Sigmoid colon (tissue), 7 donors: ENCODE measurements around the gene CAMK2N1. TPM values are rescaled to one million over a fixed set of nuclear protein-coding genes. Genes with fewer than 3 reads are reported as not detected.

ENCODE experiments used
- DNase-seq: peaks from one replicate; pipeline ENCODE4 v3.0.0-alpha.2; 2019
- H3K27ac ChIP-seq, 4 donors: fragments of 200-600 bp; sonication (generic); one replicate each; pipeline ENCODE4 v1.5.1; 2016 to 2019; ENCODE audit warnings: mild to moderate bottlenecking in 1 of 4
- H3K27me3 ChIP-seq, 3 donors: fragments of 200-600 bp; sonication (generic); one replicate each; pipeline ENCODE4 v1.5.1; 2019; ENCODE audit warnings: mild to moderate bottlenecking in 1 of 3
- H3K36me3 ChIP-seq, 4 donors: fragments of 200-600 bp; sonication (generic); one replicate each; pipeline ENCODE4 v1.5.1; 2016 to 2019
- H3K4me1 ChIP-seq, 4 donors: fragments of 200-600 bp; sonication (generic); one replicate each; pipeline ENCODE4 v1.5.1; 2017 to 2019
- H3K4me3 ChIP-seq, 4 donors: fragments of 200-600 bp; sonication (generic); one replicate each; pipeline ENCODE4 v1.5.1; 2017 to 2019; ENCODE audit warnings: mild to moderate bottlenecking in 2 of 4, moderate library complexity in 1 of 4
- H3K9me3 ChIP-seq, 4 donors: fragments of 200-600 bp in 3 of 4; sonication (generic) in 3 of 4; one replicate each; pipeline versions ENCODE4 v1.5.1 to v1.6.1; 2013 to 2019
- CTCF ChIP-seq, 4 experiments: fragments of 450-650 bp in 3 of 4; fragments of 200-600 bp in 1 of 4; IDR thresholded peaks; one replicate each; pipeline ENCODE4 v1.5.1; 2016 to 2019; ENCODE audit warnings: antibody characterized with exemption in 4 of 4, mild to moderate bottlenecking in 3 of 4, moderate library complexity in 2 of 4
- EP300 ChIP-seq, 4 donors: sonication (generic); formaldehyde crosslinking; IDR thresholded peaks; one replicate each; pipeline ENCODE4 v1.6.1; 2017; ENCODE audit warnings: antibody characterized with exemption in 4 of 4
- POLR2A ChIP-seq, 2 donors: fragments of 450-650 bp; IDR thresholded peaks; one replicate each; pipeline ENCODE4 v1.6.1; 2016; ENCODE audit warnings: antibody characterized with exemption in 2 of 2, mild to moderate bottlenecking in 2 of 2, moderate library complexity in 2 of 2
- POLR2AphosphoS5 ChIP-seq, 4 donors: sonication (generic); formaldehyde crosslinking; IDR thresholded peaks; one replicate each; pipeline ENCODE4 v1.6.1; 2017; ENCODE audit warnings: antibody characterized with exemption in 4 of 4
- WGBS, 2 donors: extraction: QIAGEN DNeasy Blood & Tissue Kit; methylation state at CpG; one replicate each; pipeline ENCODE4 v1.1.7; 2013; 5-methylcytosine and 5-hydroxymethylcytosine counted together
- intact Hi-C: fragments of 100-400 bp; cut with DNase I; formaldehyde crosslinking; loops from one replicate; pipeline ENCODE4 v1.15.1; 2023
- polyA plus RNA-seq, 3 donors: library from polyadenylated mRNA; stranded (reverse); fragments of 200-250 nt; gene quantifications; one replicate each; pipeline ENCODE4 v1.2.3, GENCODE V29; 2013
- total RNA-seq, 4 donors: library from RNA; depleted of rRNA; stranded (reverse); fragments of >200 nt; gene quantifications; one replicate each; pipeline ENCODE4 v1.1.0, GENCODE V29; 2016
- donor health status: healthy with polysubstance abuse.
- donor health status: Bipolar disorder and iron deficiency.
- donor health status: healthy.

The CAMK2N1 gene
- total and polyA plus RNA-seq, 7 donors = 18.3 to 247 (median 31.9) TPM

DNA sequence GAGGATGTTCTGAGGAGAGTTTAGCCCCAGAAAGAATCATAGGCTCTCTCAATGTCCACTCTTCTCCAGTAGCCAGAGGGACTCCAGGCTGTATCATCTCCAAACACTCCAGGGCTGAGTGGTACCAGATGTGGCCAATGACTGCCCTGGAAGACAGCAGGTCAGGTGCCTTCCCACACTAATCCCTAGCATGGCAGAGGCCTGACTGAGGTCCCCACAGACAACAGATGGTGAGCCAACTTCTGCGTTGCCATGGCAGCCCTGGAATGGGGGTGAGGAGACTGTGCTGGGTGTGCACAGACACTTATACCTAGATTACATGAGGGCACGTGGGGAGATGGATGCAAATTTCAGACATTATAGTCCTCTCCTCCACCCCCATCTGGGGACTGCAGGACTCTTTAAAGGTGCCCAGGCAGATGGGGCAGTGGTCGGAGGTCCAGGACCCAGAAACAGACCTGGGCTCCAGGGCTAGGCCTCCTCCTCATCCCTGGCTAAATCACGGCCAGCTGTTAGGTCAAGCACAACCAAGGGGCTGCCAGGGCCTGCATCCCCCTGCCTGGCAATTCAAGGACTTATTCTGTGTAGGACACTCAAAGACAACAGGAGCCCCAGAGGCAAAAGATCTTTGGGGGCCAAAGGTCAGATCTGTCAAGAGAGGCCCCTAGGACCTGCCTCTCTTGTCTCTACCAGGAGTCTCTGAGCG, 42.9 kb downstream of the CAMK2N1 start:
- no peak for DNase-seq

GRCh38 chr1:20440785-20441200, 45.2 kb downstream of the CAMK2N1 start:
- no peak overlapping the region for H3K4me3 ChIP-seq
- no peaks in the 10 kb centered on the region for H3K9me3 ChIP-seq
- no peaks in the 10 kb centered on the region for H3K36me3 ChIP-seq
- no peak for DNase-seq
- TF ChIP-seq POLR2AphosphoS5 (IDR thresholded peaks at IDR 0.05) (no peak), EP300 (IDR thresholded peaks at IDR 0.05) (no peak), POLR2A (IDR thresholded peaks at IDR 0.05) (no peak), CTCF (IDR thresholded peaks at IDR 0.05) (no peak)
- H3K27ac ChIP-seq = no peak overlapping the region
- peaks cover 0 to 4% (median 0%) of the 10 kb centered on the region in 3 donors for H3K27me3 ChIP-seq
- intact Hi-C loops = no loop called here
- no peaks in the 10 kb centered on the region for H3K4me1 ChIP-seq
- WGBS, 2 donors = 24 to 28% methylated on average over 6 of the region's 6 CpGs

More for the DNA sequence above, 42.9 kb downstream of the CAMK2N1 start:
- intact Hi-C loops = no loop called here
- TF ChIP-seq EP300 (IDR thresholded peaks at IDR 0.05) (no peak), POLR2A (IDR thresholded peaks at IDR 0.05) (no peak), CTCF (IDR thresholded peaks at IDR 0.05) (no peak), POLR2AphosphoS5 (IDR thresholded peaks at IDR 0.05) (no peak)
- Histone ChIP-seq H3K4me1 (no peaks in the 10 kb centered on the region), H3K4me3 (no peak overlapping the region), H3K36me3 (no peaks in the 10 kb centered on the region), H3K27ac (no peak overlapping the region), H3K9me3 (no peaks in the 10 kb centered on the region), H3K27me3 (no peaks in the 10 kb centered on the region)
- WGBS, 2 donors = 86 to 90% methylated on average over 5 of the region's 5 CpGs

DNA sequence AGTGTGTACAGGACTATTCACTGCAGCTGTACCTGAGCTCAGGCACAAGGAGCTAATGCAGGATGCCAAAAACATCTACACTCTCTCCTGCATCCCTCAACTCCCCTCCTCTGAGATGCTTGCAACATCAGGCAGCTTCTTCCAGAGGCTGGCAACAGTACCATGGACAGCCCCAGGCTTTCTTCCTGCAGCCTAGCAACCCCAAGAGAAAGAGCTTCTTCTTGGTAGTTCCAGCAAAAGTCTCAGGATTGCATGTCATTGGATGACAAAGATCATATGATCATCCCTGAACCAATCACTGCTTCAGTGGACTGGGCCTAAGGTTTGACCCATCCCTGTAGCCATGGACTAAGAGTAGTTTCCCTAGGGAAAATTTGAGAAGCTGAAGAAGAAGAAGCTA, 46.7 kb downstream of the CAMK2N1 start:
- no peaks in the 10 kb centered on the region for H3K9me3 ChIP-seq
- H3K27me3 ChIP-seq = peaks cover 0 to 9% (median 5%) of the 10 kb centered on the region in 3 donors
- no peak for DNase-seq
- H3K4me3 ChIP-seq = no peak overlapping the region
- TF ChIP-seq POLR2AphosphoS5 (IDR thresholded peaks at IDR 0.05) (no peak), EP300 (IDR thresholded peaks at IDR 0.05) (no peak), POLR2A (IDR thresholded peaks at IDR 0.05) (no peak), CTCF (IDR thresholded peaks at IDR 0.05) (no peak)
- no peaks in the 10 kb centered on the region for H3K4me1 ChIP-seq
- H3K36me3 ChIP-seq = no peaks in the 10 kb centered on the region
- intact Hi-C loops = no loop called here
- no peak overlapping the region for H3K27ac ChIP-seq

GRCh38 chr1:20437640-20438039, 48.4 kb downstream of the CAMK2N1 start:
- H3K27me3 ChIP-seq = peaks cover 0 to 9% (median 5%) of the 10 kb centered on the region in 3 donors
- 89 to 95% methylated on average over 2 of the region's 2 CpGs for WGBS, 2 donors
- intact Hi-C loops = no loop called here
- TF ChIP-seq POLR2A (IDR thresholded peaks at IDR 0.05) = no peak
- TF ChIP-seq CTCF (IDR thresholded peaks at IDR 0.05) = no peak
- no peak for TF ChIP-seq EP300 (IDR thresholded peaks at IDR 0.05)
- no peak for TF ChIP-seq POLR2AphosphoS5 (IDR thresholded peaks at IDR 0.05)
- no peaks in the 10 kb centered on the region for H3K9me3 ChIP-seq
- no peak overlapping the region for H3K4me3 ChIP-seq
- H3K36me3 ChIP-seq = no peaks in the 10 kb centered on the region
- no peak for DNase-seq
- no peak overlapping the region for H3K27ac ChIP-seq
- H3K4me1 ChIP-seq = no peaks in the 10 kb centered on the region
